ENCODE results near the gene CGB5.

- TF ChIP-seq CBX2 (IDR thresholded peaks at IDR 0.05; ENCODE audit: borderline replicate concordance, low read depth) = no peak
- no peak for TF ChIP-seq ZFP36 (IDR thresholded peaks at IDR 0.05; ENCODE audit: borderline replicate concordance, partially characterized antibody)
- TF ChIP-seq, protein P1, sequence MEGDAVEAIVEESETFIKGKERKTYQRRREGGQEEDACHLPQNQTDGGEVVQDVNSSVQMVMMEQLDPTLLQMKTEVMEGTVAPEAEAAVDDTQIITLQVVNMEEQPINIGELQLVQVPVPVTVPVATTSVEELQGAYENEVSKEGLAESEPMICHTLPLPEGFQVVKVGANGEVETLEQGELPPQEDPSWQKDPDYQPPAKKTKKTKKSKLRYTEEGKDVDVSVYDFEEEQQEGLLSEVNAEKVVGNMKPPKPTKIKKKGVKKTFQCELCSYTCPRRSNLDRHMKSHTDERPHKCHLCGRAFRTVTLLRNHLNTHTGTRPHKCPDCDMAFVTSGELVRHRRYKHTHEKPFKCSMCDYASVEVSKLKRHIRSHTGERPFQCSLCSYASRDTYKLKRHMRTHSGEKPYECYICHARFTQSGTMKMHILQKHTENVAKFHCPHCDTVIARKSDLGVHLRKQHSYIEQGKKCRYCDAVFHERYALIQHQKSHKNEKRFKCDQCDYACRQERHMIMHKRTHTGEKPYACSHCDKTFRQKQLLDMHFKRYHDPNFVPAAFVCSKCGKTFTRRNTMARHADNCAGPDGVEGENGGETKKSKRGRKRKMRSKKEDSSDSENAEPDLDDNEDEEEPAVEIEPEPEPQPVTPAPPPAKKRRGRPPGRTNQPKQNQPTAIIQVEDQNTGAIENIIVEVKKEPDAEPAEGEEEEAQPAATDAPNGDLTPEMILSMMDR (IDR thresholded peaks at IDR 0.05) = no peak
Measured at GRCh38 chr19:49042177-49042576, 1.5 kb upstream of the CGB5 start.

Data from A549 (cell line).